ENCODE results near the gene SLC5A8.

DNA sequence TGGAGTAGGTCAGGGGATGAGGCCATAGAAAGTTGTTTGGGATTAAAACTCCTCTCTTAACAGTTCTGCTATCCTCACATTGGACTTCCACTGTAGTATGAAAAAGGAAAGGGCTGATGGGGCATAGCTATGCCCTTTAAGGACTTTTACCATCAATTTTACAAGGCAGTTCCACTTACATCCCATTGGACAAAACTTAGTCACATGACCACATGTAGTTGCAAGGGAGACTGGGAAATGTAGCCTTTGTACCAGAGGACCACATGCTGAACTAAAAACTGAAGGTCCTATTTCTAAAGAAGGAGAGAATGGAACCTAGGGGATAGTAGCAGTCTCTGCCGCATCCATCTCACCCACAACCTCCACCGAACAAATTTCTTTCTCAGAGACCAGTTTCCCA, 6.8 kb upstream of the SLC5A8 start:
- TF ChIP-seq, protein P1, sequence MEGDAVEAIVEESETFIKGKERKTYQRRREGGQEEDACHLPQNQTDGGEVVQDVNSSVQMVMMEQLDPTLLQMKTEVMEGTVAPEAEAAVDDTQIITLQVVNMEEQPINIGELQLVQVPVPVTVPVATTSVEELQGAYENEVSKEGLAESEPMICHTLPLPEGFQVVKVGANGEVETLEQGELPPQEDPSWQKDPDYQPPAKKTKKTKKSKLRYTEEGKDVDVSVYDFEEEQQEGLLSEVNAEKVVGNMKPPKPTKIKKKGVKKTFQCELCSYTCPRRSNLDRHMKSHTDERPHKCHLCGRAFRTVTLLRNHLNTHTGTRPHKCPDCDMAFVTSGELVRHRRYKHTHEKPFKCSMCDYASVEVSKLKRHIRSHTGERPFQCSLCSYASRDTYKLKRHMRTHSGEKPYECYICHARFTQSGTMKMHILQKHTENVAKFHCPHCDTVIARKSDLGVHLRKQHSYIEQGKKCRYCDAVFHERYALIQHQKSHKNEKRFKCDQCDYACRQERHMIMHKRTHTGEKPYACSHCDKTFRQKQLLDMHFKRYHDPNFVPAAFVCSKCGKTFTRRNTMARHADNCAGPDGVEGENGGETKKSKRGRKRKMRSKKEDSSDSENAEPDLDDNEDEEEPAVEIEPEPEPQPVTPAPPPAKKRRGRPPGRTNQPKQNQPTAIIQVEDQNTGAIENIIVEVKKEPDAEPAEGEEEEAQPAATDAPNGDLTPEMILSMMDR (IDR thresholded peaks at IDR 0.05; ENCODE audit: low read depth, low read length, missing input control) = no peak
- no peak for TF ChIP-seq HNF4A (conservative IDR thresholded peaks at IDR 0.05)
- TF ChIP-seq JUND (IDR thresholded peaks at IDR 0.05) = no peak
- TF ChIP-seq, protein P2, sequence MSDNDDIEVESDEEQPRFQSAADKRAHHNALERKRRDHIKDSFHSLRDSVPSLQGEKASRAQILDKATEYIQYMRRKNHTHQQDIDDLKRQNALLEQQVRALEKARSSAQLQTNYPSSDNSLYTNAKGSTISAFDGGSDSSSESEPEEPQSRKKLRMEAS (IDR thresholded peaks at IDR 0.05) = no peak
- no peak for TF ChIP-seq FOXA1 (IDR thresholded peaks at IDR 0.05)
- no peak for TF ChIP-seq GABPA (IDR thresholded peaks at IDR 0.05 in 1 of 2, conservative IDR thresholded peaks at IDR 0.05 in 1 of 2)
